HG03097 (cell line): ENCODE data around the gene PSD2.
A peak's percentile ranks its signal among the peaks of the same experiment; 100 is the strongest.

Source experiments
- ATAC-seq: cut with Tn5 transposase; IDR thresholded peaks from one replicate; pipeline ENCODE4 v1.9.1; 2021; ENCODE audit not compliant: unreplicated experiment, low FRiP score

The PSD2 gene

GRCh38 chr5:139835656-139836055 lies 40.0 kb downstream of the PSD2 start:
- ATAC-seq = no peak

GRCh38 chr5:139836469-139837208 lies 41.0 kb downstream of the PSD2 start:
- ATAC-seq = no peak

GRCh38 chr5:139837711-139838380 lies 42.2 kb downstream of the PSD2 start:
- ATAC-seq = no peak

GRCh38 chr5:139838381-139839197 lies 43.0 kb downstream of the PSD2 start:
- no peak for ATAC-seq

GRCh38 chr5:139839232-139839815 lies 43.7 kb downstream of the PSD2 start:
- no peak for ATAC-seq

GRCh38 chr5:139839918-139840317 lies 44.3 kb downstream of the PSD2 start:
- ATAC-seq = no peak

GRCh38 chr5:139841549-139841948 lies 45.9 kb downstream of the PSD2 start:
- ATAC-seq = no peak

- no peak for ATAC-seq
These were observed 46.7 kb downstream of the PSD2 start for GRCh38 chr5:139842321-139842720.

GRCh38 chr5:139843991-139844390 lies 48.4 kb downstream of the PSD2 start:
- no peak for ATAC-seq

GRCh38 chr5:139844472-139845145 lies 49.0 kb downstream of the PSD2 start:
- ATAC-seq = no peak

GRCh38 chr5:139845846-139846681 lies 50.5 kb downstream of the PSD2 start:
- ATAC-seq = no peak

GRCh38 chr5:139847091-139847490 lies 51.5 kb downstream of the PSD2 start:
- no peak for ATAC-seq

GRCh38 chr5:139847790-139848507 lies 52.3 kb downstream of the PSD2 start:
- peak; percentile 61 for ATAC-seq

- no peak for ATAC-seq
These were observed 53.0 kb downstream of the PSD2 start for GRCh38 chr5:139848508-139849100.

- ATAC-seq = no peak
These were observed 53.9 kb downstream of the PSD2 start for GRCh38 chr5:139849501-139849900.

- no peak for ATAC-seq
These were observed 54.3 kb downstream of the PSD2 start for GRCh38 chr5:139849942-139850341.

GRCh38 chr5:139850423-139851016 lies 54.9 kb downstream of the PSD2 start:
- ATAC-seq = no peak

- ATAC-seq = no peak
These were observed 56.0 kb downstream of the PSD2 start for GRCh38 chr5:139851558-139851957.
